ENCODE data around the gene RFFL. TPM values are rescaled to one million over a fixed set of nuclear protein-coding genes. Genes with fewer than 3 reads are reported as not detected.

RFFL gene
- total RNA-seq, 1 donor from 2014 or later = 2.1 TPM

DNA sequence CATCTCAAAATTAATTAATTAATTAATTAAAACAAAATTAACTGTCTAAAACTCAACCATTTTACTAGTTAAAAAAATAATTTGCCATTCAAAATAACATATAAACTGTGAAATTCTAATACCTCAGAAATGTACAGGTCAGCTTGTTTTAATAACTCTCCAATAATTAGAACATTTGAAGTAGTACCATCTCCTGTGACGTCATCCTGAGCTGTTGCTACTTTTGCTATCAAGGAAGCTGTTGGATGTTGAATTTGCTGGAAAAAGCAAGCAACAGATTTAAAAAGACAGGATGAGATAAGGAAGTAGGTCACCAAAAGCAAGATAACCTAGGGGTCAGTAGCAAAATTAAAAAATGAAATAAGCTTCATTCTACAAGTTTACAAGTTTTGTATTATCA lies 105.1 kb downstream of the RFFL start:
- H3K4me1 ChIP-seq (ENCODE audit: control insufficient read depth in 3 of 3, insufficient read depth in 3 of 3, low read length in 3 of 3) = peaks cover 17 to 22% (median 19%) of the 10 kb centered on the region in 3 donors
- no peak overlapping the region for H3K4me3 ChIP-seq (ENCODE audit: low read length in 3 of 3)
- H3K27me3 ChIP-seq (ENCODE audit: control insufficient read depth in 3 of 3, insufficient read depth in 3 of 3, low read length in 3 of 3) = no peaks in the 10 kb centered on the region
- no peaks in the 10 kb centered on the region for H3K9me3 ChIP-seq (ENCODE audit: control insufficient read depth in 3 of 3, low read length in 3 of 3)
- H3K27ac ChIP-seq (ENCODE audit: low read depth, low read length) = no peak overlapping the region
- H3K36me3 ChIP-seq (ENCODE audit: control insufficient read depth in 3 of 3, insufficient read depth in 3 of 3, low read length in 3 of 3) = no peaks in the 10 kb centered on the region
- no peak overlapping the region for H3K9ac ChIP-seq (ENCODE audit: low read depth in 1 of 3, low read length in 3 of 3)

Small RNAs within 50 kb of the gene (small RNA-seq; reads per million reads assigned to genes)
- gene AC004223.1 = not detected
- not detected for gene RNU6-840P

Other genes starting within 250 kb of the RFFL start
- gene CCT6B, start 102.2 kb downstream of the RFFL start, total RNA-seq = 3.1 TPM
- 15.1 TPM for gene ZNF830, start 102.2 kb downstream of the RFFL start, total RNA-seq
- gene LIG3, start 83.2 kb downstream of the RFFL start, total RNA-seq = 36.5 TPM
- gene RAD51D, start 56.2 kb upstream of the RFFL start, total RNA-seq = 3.7 TPM
- gene FNDC8, start 57.9 kb upstream of the RFFL start, total RNA-seq = not detected
- 13.6 TPM for gene NLE1, start 78.6 kb upstream of the RFFL start, total RNA-seq
- 146 TPM for gene UNC45B, start 84.1 kb upstream of the RFFL start, total RNA-seq
- gene SLC35G3, start 130.7 kb upstream of the RFFL start, total RNA-seq = not detected
- 6.3 TPM for gene SLFN5, start 179.4 kb upstream of the RFFL start, total RNA-seq

Measured in skeletal muscle tissue (tissue), 5 donors.